Lung (tissue), 12 donors: ENCODE data around the gene DLEC1. TPM values are rescaled to one million over a fixed set of nuclear protein-coding genes. Genes with fewer than 3 reads are reported as not detected.

Source experiments
- ATAC-seq: fragments of 200-7000 bp; cut with Tn5 transposase; one replicate; pipeline ENCODE4 v1.9.1; 2020; ENCODE audit warnings: moderate number of reproducible peaks; ENCODE audit not compliant: insufficient read depth, low FRiP score
- DNase-seq, 3 donors: peaks; one replicate each; pipeline ENCODE4 v3.0.0-alpha.2; 2013 to 2017
- H3K27ac ChIP-seq, 2 donors: one replicate each; pipeline ENCODE4 v1.5.1; 2013; ENCODE audit warnings: mild to moderate bottlenecking in 2 of 2, moderate library complexity in 2 of 2, control low read depth in 1 of 2, inconsistent platforms in 1 of 2, low read depth in 1 of 2, low read length in 1 of 2
- H3K27me3 ChIP-seq, 3 donors: one replicate each; pipeline ENCODE4 v1.5.1; 2013; ENCODE audit warnings: low read length in 2 of 3; ENCODE audit not compliant: control insufficient read depth in 3 of 3, insufficient read depth in 3 of 3
- H3K36me3 ChIP-seq, 4 donors: one replicate each; pipeline ENCODE4 v1.5.1; 2013; ENCODE audit warnings: low read length in 4 of 4, mild to moderate bottlenecking in 1 of 4, moderate library complexity in 1 of 4; ENCODE audit not compliant: control insufficient read depth in 4 of 4, insufficient read depth in 4 of 4
- H3K4me1 ChIP-seq, 5 donors: one replicate each; pipeline ENCODE4 v1.5.1; 2013; ENCODE audit warnings: low read length in 5 of 5, mild to moderate bottlenecking in 2 of 5, moderate library complexity in 1 of 5; ENCODE audit not compliant: control insufficient read depth in 5 of 5, insufficient read depth in 5 of 5
- H3K4me3 ChIP-seq: one replicate; pipeline ENCODE4 v1.5.1; 2013; ENCODE audit warnings: mild to moderate bottlenecking, control low read depth, moderate library complexity
- H3K9ac ChIP-seq, 2 donors: one replicate each; pipeline ENCODE4 v1.5.1; 2013; ENCODE audit warnings: low read length in 2 of 2, control low read depth in 1 of 2; ENCODE audit not compliant: insufficient read depth in 1 of 2
- H3K9me3 ChIP-seq, 4 donors: one replicate each; pipeline ENCODE4 v1.5.1; 2013; ENCODE audit warnings: low read length in 3 of 4, mild to moderate bottlenecking in 1 of 4, moderate library complexity in 1 of 4; ENCODE audit not compliant: control insufficient read depth in 4 of 4, insufficient read depth in 3 of 4
- CTCF ChIP-seq: IDR thresholded peaks from 2 replicates; pipeline ENCODE4 v1.5.1; 2012; ENCODE audit warnings: mild to moderate bottlenecking; ENCODE audit errors: control extremely low read depth, extremely low read depth
- WGBS, 2 donors: extraction: QIAGEN DNeasy Blood & Tissue Kit; methylation state at CpG; one replicate each; pipeline ENCODE4 v1.1.7; 2013; 5-methylcytosine and 5-hydroxymethylcytosine counted together
- polyA plus RNA-seq, 2 donors: library from polyadenylated mRNA; stranded (reverse); fragments of 200-250 nt; gene quantifications; one replicate each; pipeline ENCODE4 v1.2.1, GENCODE V29; 2013
- total RNA-seq, 2 donors: library from RNA; depleted of rRNA in 1 of 2; stranded (reverse); fragments of >200 nt in 1 of 2; gene quantifications; one replicate each; pipeline ENCODE4 v1.2.1, GENCODE V29; 2014 to 2021
- donor health status: control.
- donor health status: control.
- donor health status: Bipolar disorder and iron deficiency.
- donor health status: healthy.
- donor health status: DM: yes; HTN: yes; CAD: no.

DLEC1 gene
- total and polyA plus RNA-seq, 4 donors: 4.2 to 28.8 (median 8.0) TPM

GRCh38 chr3:38002291-38002876 is 36.6 kb upstream of the DLEC1 start:
- H3K9ac ChIP-seq: no peak overlapping the region
- 95 to 96% methylated on average over 6 of the region's 6 CpGs for WGBS, 2 donors
- H3K9me3 ChIP-seq: no peaks in the 10 kb centered on the region
- no peaks in the 10 kb centered on the region for H3K27me3 ChIP-seq
- DNase-seq: no peak
- H3K36me3 ChIP-seq: peaks cover 0 to 43% (median 29%) of the 10 kb centered on the region in 4 donors
- H3K4me1 ChIP-seq: peaks cover 0 to 20% (median 7%) of the 10 kb centered on the region in 5 donors
- no peak overlapping the region for H3K27ac ChIP-seq
- H3K4me3 ChIP-seq: no peak overlapping the region
- no peak for ATAC-seq
- no peak for TF ChIP-seq CTCF

GRCh38 chr3:38002940-38003339 is 36.1 kb upstream of the DLEC1 start:
- Histone ChIP-seq H3K9me3 (no peaks in the 10 kb centered on the region), H3K4me3 (no peak overlapping the region), H3K27me3 (no peaks in the 10 kb centered on the region), H3K36me3 (peaks cover 0 to 49% (median 31%) of the 10 kb centered on the region in 4 donors), H3K27ac (no peak overlapping the region), H3K4me1 (peaks cover 0 to 18% (median 7%) of the 10 kb centered on the region in 5 donors), H3K9ac (no peak overlapping the region)
- DNase-seq: no peak
- ATAC-seq: no peak
- TF ChIP-seq CTCF: no peak
- WGBS, 2 donors: 84 to 92% methylated on average over 9 of the region's 9 CpGs

GRCh38 chr3:38003371-38003816 is 35.6 kb upstream of the DLEC1 start:
- WGBS, 2 donors: 43 to 59% methylated on average over 6 to 7 of the region's 7 CpGs
- no peak overlapping the region for H3K9ac ChIP-seq
- peak; percentile 58 to 68 (median 59) for DNase-seq

More at GRCh38 chr3:38003371-38003816, 35.6 kb upstream of the DLEC1 start:
- Histone ChIP-seq H3K27ac (peak overlapping the region in 1 of 2 donors; percentile 43), H3K36me3 (peaks cover 0 to 53% (median 33%) of the 10 kb centered on the region in 4 donors), H3K4me1 (peaks cover 0 to 14% (median 4%) of the 10 kb centered on the region in 5 donors), H3K27me3 (no peaks in the 10 kb centered on the region), H3K9me3 (no peaks in the 10 kb centered on the region), H3K4me3 (no peak overlapping the region)
- ATAC-seq: peak; percentile 45
- TF ChIP-seq CTCF: peak; percentile 57
